ENCODE data around the gene OSBPL7. TPM values are rescaled to one million over a fixed set of nuclear protein-coding genes. Genes with fewer than 3 reads are reported as not detected.
"Not testable (repeated sequence)": the region's sequence is repeated elsewhere in the genome, so short reads cannot be mapped to it uniquely, and the experiment has no call there.

Gene OSBPL7
- total RNA-seq, 1 experiment from 2014 or later, result 3.6 TPM

DNA sequence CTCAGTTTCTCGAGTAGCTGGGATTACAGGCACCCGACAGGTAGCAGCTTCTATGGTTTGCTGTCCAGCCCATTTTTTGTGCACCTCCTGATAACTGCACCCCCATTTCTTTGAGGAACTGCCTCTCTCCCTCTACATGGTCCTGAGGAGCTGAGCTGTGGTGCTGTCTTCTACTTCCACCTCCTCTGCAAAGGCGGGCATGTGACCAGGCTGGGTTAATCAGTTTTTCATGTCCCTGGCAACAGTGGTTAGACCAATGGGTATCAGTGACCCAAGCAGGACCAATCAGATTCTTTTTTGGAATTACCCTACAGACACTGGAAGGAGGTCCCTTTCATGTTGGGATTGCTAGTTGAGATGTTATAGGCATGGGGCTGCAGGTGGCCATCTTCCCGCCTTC lies 47.3 kb downstream of the OSBPL7 start:
- Histone ChIP-seq H3K9me3 (peaks cover 13% of the 10 kb centered on the region), H3K27me3 (peaks cover 17% of the 10 kb centered on the region; the same call in 1 of the 2 replicates), H3K4me3 (no peak overlapping the region), H3K36me3 (no peaks in the 10 kb centered on the region)
- no peak for DNase-seq

DNA sequence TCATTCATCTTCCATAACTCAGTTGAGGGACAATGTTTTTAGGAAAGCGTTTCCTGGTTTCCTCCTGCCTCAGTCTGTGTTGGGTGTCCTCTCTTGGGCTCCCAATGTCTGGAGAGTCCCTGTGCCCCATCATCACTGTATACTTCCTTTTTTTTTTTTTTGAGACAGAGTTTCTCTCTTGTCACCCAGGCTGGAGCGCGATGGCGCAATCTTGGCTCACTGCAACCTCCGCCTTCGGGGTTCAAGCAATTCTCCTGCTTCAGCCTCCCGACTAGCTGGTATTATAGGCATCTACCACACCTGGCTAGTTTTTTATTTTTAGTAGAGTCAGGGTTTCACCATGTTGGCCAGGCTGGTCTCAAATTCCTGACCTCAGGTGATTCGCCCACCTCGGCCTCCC lies 47.9 kb downstream of the OSBPL7 start:
- Histone ChIP-seq H3K27me3 (peaks cover 17% of the 10 kb centered on the region; the same call in 1 of the 2 replicates), H3K9me3 (peaks cover 20% of the 10 kb centered on the region)
- H3K36me3 ChIP-seq, DNase-seq, H3K4me3 ChIP-seq: not testable (repeated sequence)

DNA sequence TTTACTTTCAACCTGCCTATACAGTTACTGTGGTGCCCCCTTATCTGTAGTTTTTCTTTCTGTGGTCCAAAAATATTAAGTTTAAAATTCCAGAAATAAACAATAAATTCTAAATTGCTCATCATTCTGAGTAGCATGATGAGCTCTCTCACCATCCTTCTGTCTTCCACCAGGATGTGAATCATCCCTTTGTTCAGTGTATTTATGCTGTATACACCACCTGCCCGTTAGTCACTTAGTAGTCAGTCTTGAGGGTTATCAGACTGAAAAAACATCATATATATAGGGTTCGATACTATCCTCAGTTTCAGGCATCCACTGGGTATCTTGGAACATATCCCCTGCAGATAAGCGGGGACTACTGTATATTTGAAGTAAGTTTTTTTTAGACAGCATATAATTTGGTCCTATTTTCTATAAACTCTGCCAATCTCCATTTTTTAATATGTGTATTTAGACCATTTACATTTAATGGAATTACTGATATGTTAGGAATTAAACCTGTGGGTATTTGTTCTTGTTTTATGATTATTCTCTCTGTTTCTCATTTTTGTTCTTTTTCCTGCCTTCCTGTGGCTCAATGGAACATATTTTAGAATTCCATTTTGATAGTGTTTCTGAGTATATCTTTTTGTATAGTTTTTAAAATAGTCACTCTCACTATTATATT lies 57.5 kb downstream of the OSBPL7 start:
- Histone ChIP-seq H3K9me3 (peaks cover 40% of the 10 kb centered on the region), H3K4me3 (no peak overlapping the region), H3K27me3 (peaks cover 3% of the 10 kb centered on the region; the same call in 1 of the 2 replicates), H3K36me3 (no peaks in the 10 kb centered on the region)
- no peak for DNase-seq

DNA sequence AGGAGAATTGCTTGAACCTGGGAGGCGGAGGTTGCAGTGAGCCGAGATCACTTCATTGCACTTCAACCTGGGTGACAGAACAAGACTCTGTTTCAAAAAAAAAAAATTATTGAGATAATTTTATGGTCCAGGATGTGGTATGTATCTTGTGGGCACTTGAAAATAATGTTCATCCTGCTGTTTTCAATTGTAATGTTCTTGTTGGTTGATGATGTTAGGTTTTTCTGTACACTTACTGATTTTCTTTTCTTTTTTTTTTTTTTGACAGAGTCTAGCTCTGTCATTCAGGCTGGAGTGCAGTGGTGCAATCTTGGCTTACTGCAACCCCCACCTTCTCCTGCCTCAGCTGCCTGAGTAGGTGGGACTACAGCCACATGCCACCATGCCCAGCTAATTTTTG lies 58.9 kb downstream of the OSBPL7 start:
- no peak for DNase-seq

DNA sequence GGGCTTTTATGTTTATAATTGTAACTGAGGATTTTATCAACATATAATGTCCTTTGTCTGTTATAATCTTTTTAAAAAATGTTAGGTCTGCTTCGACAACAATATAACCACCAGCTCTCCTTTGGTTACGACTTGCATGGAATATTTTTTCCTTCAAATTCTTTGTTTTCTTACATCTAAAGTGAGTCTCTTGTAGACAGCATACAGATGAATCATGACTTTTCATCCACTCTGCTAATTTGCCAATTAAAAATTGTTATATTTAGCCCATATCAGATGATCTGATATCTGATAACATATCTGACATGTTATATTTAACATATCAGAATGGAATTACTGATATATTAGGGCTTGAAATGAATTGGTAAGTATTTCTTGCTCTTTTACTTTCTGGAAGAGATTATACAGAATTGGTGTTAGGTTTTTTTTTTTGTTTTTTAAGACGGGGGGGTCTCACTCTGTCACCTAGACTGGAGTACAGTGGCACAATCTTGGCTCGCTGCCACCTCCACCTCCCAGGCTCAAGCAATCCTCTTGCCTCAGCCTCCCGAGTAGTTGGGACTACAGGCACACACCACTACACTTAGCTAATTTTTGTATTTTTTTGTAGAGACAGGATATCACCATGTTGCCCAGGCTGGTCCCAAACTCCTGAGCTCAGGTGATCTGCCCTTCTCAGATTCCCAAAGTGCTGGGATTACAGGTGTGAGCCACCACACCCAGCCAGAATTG lies 61.0 kb downstream of the OSBPL7 start:
- no peaks in the 10 kb centered on the region for H3K36me3 ChIP-seq
- peaks cover 46% of the 10 kb centered on the region for H3K9me3 ChIP-seq
- peaks cover 17% of the 10 kb centered on the region for H3K27me3 ChIP-seq
- DNase-seq, result no peak
- no peak overlapping the region for H3K4me3 ChIP-seq

More for the DNA sequence above, 58.9 kb downstream of the OSBPL7 start:
- Histone ChIP-seq H3K4me3 (no peak overlapping the region), H3K9me3 (peaks cover 41% of the 10 kb centered on the region), H3K27me3 (peaks cover 11% of the 10 kb centered on the region), H3K36me3 (no peaks in the 10 kb centered on the region)

DNA sequence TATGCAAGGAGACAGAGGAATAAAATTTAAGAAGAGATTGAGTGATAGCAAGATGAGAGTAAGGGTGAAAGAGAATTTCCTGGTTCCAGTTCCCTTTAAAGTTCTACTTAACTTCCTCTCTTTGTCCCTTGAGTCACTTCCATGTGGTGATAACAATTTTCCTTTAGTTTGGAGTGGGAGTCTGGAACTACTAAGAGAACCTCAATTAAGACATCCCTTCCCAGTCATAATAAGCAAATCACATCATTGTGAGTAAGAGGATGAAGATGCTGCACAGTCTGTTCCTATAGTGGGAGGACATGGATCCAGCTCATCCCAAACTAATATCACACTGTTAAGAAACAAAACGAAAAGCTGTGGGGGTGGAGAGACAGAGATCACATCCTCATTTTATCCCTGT lies 64.2 kb downstream of the OSBPL7 start:
- Histone ChIP-seq H3K4me3 (no peak overlapping the region), H3K36me3 (no peaks in the 10 kb centered on the region), H3K27me3 (peaks cover 25% of the 10 kb centered on the region), H3K9me3 (peaks cover 33% of the 10 kb centered on the region)
- no peak for DNase-seq

Other genes with a start within 250 kb of the OSBPL7 start
- 202 and 291 TPM in 2 replicates for gene KPNB1, start 171.9 kb downstream of the OSBPL7 start, total RNA-seq (2014; rRNA removed; shearing (Covaris generic); ENCODE audit: low replicate concordance)
- 8.4 and 18.7 TPM in 2 replicates for gene TBKBP1, start 127.6 kb downstream of the OSBPL7 start, total RNA-seq (2014; rRNA removed; shearing (Covaris generic); ENCODE audit: low replicate concordance)
- not detected in 2 replicates for gene TBX21, start 88.6 kb downstream of the OSBPL7 start, total RNA-seq (2014; rRNA removed; shearing (Covaris generic); ENCODE audit: low replicate concordance)
- gene MRPL10, start 9.7 kb upstream of the OSBPL7 start, total RNA-seq (2014; rRNA removed; shearing (Covaris generic); ENCODE audit: low replicate concordance), result 62.6 and 63.0 TPM in 2 replicates
- not detected in 2 replicates for gene LRRC46, start 9.9 kb upstream of the OSBPL7 start, total RNA-seq (2014; rRNA removed; shearing (Covaris generic); ENCODE audit: low replicate concordance)
- 41.8 and 45.0 TPM in 2 replicates for gene SCRN2, start 19.5 kb upstream of the OSBPL7 start, total RNA-seq (2014; rRNA removed; shearing (Covaris generic); ENCODE audit: low replicate concordance)
- gene SP6, start 29.4 kb upstream of the OSBPL7 start, total RNA-seq (2014; rRNA removed; shearing (Covaris generic); ENCODE audit: low replicate concordance), result not detected in 2 replicates
- 0.81 and 2.3 TPM in 2 replicates for gene SP2, start 74.4 kb upstream of the OSBPL7 start, total RNA-seq (2014; rRNA removed; shearing (Covaris generic); ENCODE audit: low replicate concordance)
- gene PNPO, start 119.8 kb upstream of the OSBPL7 start, total RNA-seq (2014; rRNA removed; shearing (Covaris generic); ENCODE audit: low replicate concordance), result 41.4 and 89.7 TPM in 2 replicates
- not detected in 2 replicates for gene PRR15L, start 136.1 kb upstream of the OSBPL7 start, total RNA-seq (2014; rRNA removed; shearing (Covaris generic); ENCODE audit: low replicate concordance)
- 53.3 and 59.4 TPM in 2 replicates for gene CDK5RAP3, start 149.3 kb upstream of the OSBPL7 start, total RNA-seq (2014; rRNA removed; shearing (Covaris generic); ENCODE audit: low replicate concordance)
- 91.7 and 130 TPM in 2 replicates for gene COPZ2, start 216.0 kb upstream of the OSBPL7 start, total RNA-seq (2014; rRNA removed; shearing (Covaris generic); ENCODE audit: low replicate concordance)
- gene NFE2L1, start 226.6 kb upstream of the OSBPL7 start, total RNA-seq (2014; rRNA removed; shearing (Covaris generic); ENCODE audit: low replicate concordance), result 33.6 and 47.7 TPM in 2 replicates